Testis (tissue), 2 donors: ENCODE measurements around the gene OLFML1.

Source experiments
- POLR2A ChIP-seq: fragments of 450-650 bp; IDR thresholded peaks from one replicate; pipeline ENCODE4 v1.6.1; 2017; ENCODE audit warnings: antibody characterized with exemption, mild to moderate bottlenecking, moderate library complexity
- TF ChIP-seq, protein P1 (sequence below), 3 experiments: fragments of 450-650 bp in 2 of 3; fragments of 200-600 bp in 1 of 3; sonication (generic) in 1 of 3; IDR thresholded peaks; one replicate each; pipeline ENCODE4 v1.5.1; 2016 to 2019; ENCODE audit warnings: antibody characterized with exemption in 3 of 3, mild to moderate bottlenecking in 2 of 3, moderate library complexity in 1 of 3

DNA sequence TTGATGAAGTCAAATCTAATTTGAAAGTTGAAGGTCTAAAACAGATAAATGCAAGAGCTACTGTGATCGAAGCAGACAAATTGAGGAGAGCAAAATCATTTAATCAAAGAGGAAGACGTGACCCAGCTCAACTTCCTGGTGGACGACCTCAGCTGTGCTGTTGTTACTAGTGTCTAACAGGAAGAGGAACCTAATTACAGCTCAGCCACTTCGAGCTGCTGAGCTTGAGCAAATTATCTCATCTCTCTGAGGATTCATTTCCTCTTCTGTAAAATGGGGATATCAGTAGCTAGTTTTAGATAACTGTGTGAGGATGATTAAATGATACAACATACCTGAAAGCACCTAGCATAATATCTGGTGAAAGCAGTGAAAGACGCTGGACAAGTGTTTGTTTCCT lies 48.6 kb upstream of the OLFML1 start:
- TF ChIP-seq, protein P1, sequence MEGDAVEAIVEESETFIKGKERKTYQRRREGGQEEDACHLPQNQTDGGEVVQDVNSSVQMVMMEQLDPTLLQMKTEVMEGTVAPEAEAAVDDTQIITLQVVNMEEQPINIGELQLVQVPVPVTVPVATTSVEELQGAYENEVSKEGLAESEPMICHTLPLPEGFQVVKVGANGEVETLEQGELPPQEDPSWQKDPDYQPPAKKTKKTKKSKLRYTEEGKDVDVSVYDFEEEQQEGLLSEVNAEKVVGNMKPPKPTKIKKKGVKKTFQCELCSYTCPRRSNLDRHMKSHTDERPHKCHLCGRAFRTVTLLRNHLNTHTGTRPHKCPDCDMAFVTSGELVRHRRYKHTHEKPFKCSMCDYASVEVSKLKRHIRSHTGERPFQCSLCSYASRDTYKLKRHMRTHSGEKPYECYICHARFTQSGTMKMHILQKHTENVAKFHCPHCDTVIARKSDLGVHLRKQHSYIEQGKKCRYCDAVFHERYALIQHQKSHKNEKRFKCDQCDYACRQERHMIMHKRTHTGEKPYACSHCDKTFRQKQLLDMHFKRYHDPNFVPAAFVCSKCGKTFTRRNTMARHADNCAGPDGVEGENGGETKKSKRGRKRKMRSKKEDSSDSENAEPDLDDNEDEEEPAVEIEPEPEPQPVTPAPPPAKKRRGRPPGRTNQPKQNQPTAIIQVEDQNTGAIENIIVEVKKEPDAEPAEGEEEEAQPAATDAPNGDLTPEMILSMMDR (IDR thresholded peaks at IDR 0.05): no peak
- TF ChIP-seq POLR2A: no peak
